ENCODE results near the gene EPS8L1. TPM values are rescaled to one million over a fixed set of nuclear protein-coding genes. Genes with fewer than 3 reads are reported as not detected.
A peak's percentile ranks its signal among the peaks of the same experiment; 100 is the strongest.

The EPS8L1 gene
- total RNA-seq, 1 donor from 2014 or later, result 33.8 TPM

DNA sequence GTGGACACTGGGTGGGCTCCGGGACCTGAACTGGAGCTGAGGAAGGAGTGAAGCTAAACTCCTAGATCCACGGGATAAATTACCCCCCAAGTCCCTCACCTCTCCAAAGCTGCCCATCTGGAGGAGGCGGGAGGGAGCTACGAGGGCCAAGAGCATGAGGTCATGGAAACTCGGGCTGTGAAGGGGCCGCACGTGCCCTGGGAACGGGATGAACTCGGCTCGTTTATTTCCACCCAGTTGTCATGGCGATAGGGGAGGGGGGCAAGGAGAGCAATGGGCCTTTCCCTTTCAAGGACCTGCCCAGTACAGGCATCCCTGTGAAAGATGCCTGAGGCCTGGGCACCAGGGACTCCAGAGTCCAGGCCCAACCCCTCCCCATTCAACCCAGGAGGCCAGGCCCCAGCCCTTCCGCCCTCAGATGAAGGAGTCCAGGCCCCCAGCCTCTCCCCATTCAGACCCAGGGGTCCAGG is 37.9 kb downstream of the EPS8L1 start:
- peak; percentile 62 for DNase-seq (ENCODE audit: low read depth)
- TF ChIP-seq, protein P1, sequence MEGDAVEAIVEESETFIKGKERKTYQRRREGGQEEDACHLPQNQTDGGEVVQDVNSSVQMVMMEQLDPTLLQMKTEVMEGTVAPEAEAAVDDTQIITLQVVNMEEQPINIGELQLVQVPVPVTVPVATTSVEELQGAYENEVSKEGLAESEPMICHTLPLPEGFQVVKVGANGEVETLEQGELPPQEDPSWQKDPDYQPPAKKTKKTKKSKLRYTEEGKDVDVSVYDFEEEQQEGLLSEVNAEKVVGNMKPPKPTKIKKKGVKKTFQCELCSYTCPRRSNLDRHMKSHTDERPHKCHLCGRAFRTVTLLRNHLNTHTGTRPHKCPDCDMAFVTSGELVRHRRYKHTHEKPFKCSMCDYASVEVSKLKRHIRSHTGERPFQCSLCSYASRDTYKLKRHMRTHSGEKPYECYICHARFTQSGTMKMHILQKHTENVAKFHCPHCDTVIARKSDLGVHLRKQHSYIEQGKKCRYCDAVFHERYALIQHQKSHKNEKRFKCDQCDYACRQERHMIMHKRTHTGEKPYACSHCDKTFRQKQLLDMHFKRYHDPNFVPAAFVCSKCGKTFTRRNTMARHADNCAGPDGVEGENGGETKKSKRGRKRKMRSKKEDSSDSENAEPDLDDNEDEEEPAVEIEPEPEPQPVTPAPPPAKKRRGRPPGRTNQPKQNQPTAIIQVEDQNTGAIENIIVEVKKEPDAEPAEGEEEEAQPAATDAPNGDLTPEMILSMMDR (conservative IDR thresholded peaks at IDR 0.05; ENCODE audit: low read depth, low read length), result no peak
- H3K4me3 ChIP-seq (ENCODE audit: low read depth, low read length), result no peak overlapping the region

DNA sequence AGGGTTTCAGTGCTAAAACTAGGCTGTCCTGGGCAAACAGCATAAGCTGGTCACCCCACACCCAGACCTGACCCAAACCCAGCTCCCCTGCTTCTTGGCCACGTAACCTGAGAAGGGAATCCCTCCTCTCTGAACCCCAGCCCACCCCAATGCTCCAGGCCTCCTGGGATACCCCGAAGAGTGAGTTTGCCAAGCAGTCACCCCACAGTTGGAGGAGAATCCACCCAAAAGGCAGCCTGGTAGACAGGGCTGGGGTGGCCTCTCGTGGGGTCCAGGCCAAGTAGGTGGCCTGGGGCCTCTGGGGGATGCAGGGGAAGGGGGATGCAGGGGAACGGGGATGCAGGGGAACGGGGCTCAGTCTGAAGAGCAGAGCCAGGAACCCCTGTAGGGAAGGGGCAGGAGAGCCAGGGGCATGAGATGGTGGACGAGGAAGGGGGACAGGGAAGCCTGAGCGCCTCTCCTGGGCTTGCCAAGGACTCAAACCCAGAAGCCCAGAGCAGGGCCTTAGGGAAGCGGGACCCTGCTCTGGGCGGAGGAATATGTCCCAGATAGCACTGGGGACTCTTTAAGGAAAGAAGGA is 39.0 kb downstream of the EPS8L1 start:
- H3K4me3 ChIP-seq (ENCODE audit: low read depth, low read length), result no peak overlapping the region
- TF ChIP-seq, protein P1 (conservative IDR thresholded peaks at IDR 0.05; ENCODE audit: low read depth, low read length), result no peak
- DNase-seq (ENCODE audit: low read depth), result no peak

DNA sequence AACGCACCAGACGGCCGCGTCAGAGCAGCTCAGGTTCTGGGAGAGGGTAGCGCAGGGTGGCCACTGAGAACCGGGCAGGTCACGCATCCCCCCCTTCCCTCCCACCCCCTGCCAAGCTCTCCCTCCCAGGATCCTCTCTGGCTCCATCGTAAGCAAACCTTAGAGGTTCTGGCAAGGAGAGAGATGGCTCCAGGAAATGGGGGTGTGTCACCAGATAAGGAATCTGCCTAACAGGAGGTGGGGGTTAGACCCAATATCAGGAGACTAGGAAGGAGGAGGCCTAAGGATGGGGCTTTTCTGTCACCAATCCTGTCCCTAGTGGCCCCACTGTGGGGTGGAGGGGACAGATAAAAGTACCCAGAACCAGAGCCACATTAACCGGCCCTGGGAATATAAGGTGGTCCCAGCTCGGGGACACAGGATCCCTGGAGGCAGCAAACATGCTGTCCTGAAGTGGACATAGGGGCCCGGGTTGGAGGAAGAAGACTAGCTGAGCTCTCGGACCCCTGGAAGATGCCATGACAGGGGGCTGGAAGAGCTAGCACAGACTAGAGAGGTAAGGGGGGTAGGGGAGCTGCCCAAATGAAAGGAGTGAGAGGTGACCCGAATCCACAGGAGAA is 39.9 kb downstream of the EPS8L1 start:
- TF ChIP-seq, protein P1 (conservative IDR thresholded peaks at IDR 0.05; ENCODE audit: low read depth, low read length), result no peak
- DNase-seq (ENCODE audit: low read depth), result no peak
- peak overlapping the region; percentile 72 for H3K4me3 ChIP-seq (ENCODE audit: low read depth, low read length)

DNA sequence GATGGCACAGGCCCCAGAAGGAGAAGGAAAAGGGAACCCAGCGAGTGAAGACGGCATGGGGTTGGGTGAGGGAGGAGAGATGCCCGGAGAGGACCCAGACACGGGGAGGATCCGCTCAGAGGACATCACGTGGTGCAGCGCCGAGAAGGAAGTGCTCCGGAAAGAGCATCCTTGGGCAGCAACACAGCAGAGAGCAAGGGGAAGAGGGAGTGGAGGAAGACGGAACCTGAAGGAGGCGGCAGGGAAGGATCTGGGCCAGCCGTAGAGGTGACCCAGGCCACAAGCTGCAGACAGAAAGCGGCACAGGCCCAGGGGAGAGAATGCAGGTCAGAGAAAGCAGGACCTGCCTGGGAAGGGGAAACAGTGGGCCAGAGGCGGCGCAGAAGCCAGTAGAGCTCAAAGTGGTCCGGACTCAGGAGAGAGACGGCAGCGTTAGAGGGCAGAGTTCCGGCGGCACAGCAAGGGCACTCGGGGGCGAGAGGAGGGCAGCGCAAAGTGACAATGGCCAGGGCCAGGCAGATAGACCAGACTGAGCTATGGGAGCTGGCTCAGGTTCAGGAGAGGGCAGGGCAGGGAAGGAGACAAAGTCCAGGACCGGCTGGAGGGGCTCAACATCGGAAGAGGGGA is 40.7 kb downstream of the EPS8L1 start:
- TF ChIP-seq, protein P1 (conservative IDR thresholded peaks at IDR 0.05; ENCODE audit: low read depth, low read length), result no peak
- DNase-seq (ENCODE audit: low read depth), result no peak

DNA sequence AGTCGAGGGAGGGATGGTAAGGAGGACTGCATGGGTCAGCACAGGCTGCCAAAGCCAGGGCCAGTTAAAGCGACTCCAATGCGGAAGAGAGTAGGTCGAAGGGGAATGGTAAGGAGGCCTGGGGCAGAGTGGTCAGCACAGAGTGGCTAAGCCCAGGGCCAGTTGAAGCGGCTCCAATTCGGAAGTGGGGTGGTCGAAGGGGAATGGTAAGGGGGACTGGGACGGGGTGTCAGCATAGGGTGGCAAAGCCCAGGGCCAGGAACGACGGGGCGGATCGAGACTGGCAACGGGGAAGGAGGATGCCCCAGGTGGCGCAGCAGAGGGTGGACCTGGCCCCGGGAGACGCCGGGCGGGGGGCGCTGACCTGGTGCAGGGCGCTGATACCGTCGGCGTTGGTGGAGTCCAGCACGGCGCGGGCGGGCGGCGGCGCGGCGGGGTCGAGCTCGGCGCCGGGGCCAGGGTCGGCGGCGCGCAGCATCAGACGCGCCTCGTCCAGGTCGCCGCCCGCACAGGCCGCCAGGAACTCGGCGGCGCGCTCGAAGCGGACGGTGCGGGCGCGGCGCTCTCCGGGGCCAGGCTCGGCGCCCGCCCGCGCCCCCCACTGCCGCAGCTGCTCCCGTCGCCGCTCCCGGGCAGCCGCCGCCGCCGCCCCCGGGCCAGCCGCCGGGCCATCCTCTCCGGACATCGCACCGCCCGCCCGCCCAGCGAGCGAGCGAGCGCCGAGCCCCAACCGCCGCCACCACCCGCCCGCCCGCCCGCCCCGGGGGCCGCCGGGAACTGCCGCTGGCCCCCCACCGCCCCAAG is 41.4 kb downstream of the EPS8L1 start, which contains the start of gene PPP1R12C:
PPP1R12C (minus strand) TSS at position 779 of the 804 bp plus-strand sequence; CDS start at position 685, 94 bp downstream.
- DNase-seq (ENCODE audit: low read depth), result no peak
- H3K4me3 ChIP-seq (ENCODE audit: low read depth, low read length), result peak within 1 kb of the TSS; percentile 72
- TF ChIP-seq, protein P1 (conservative IDR thresholded peaks at IDR 0.05; ENCODE audit: low read depth, low read length), result no peak

More for the DNA sequence above, 40.7 kb downstream of the EPS8L1 start:
- peak overlapping the region; percentile 72 for H3K4me3 ChIP-seq (ENCODE audit: low read depth, low read length)

DNA sequence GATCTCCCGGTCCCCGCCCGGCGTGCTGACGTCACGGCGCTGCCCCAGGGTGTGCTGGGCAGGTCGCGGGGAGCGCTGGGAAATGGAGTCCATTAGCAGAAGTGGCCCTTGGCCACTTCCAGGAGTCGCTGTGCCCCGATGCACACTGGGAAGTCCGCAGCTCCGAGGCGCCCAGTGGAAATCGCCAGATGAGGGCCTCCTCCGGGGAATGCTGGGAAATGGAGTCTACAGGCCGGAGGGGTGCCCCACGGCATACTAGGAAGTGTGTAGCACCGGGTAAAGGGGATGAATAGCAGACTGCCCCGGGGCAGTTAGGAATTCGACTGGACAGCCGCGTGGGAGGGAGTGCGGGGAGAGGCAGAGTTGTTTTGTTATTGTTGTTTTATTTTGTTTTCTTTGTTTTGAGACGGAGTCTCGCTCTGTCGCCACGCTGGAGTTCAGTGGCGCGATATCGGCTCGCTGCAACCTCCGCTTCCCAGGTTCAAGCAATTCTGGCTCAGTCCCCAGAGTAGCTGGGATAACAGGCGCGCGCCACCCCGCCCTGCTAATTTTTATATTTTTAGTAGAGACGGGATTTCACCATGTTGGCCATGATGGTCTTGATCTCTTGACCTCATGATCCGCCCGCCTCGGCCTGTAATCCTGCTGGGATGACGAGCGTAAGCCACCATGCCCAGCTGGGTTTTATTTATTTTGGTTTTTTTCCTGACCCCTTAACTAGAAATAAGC is 42.2 kb downstream of the EPS8L1 start:
- peak overlapping the region; percentile 65 for H3K4me3 ChIP-seq (ENCODE audit: low read depth, low read length)
- TF ChIP-seq, protein P1 (conservative IDR thresholded peaks at IDR 0.05; ENCODE audit: low read depth, low read length), result no peak
- peak; percentile 79 for DNase-seq (ENCODE audit: low read depth)
